H1 (cell line): ENCODE results near the gene ZNF451. TPM values are rescaled to one million over a fixed set of nuclear protein-coding genes. Genes with fewer than 3 reads are reported as not detected.

Source experiments
- ATF3 ChIP-seq: IDR thresholded peaks from 2 replicates; pipeline ENCODE4 v1.6.1; 2011; ENCODE audit warnings: low read depth, mild to moderate bottlenecking, low read length; ENCODE audit not compliant: insufficient read depth
- BACH1 ChIP-seq: IDR thresholded peaks from 2 replicates; pipeline ENCODE4 v1.6.1; 2012; ENCODE audit warnings: low read length, improper control_type of control experiment
- RNF2 ChIP-seq: fragments of 200-900, 300-1000 bp; sonication (generic); IDR thresholded peaks from 2 replicates; pipeline ENCODE4 v1.7.1; 2016; ENCODE audit warnings: borderline replicate concordance, low read depth, mild to moderate bottlenecking, antibody characterized with exemption, low read length; ENCODE audit not compliant: poor library complexity, severe bottlenecking; ENCODE audit errors: missing control alignments
- polyA plus RNA-seq, 7 experiments: library from polyadenylated mRNA; depleted of rRNA in 3 of 7; stranded (reverse) in 5 of 7; unstranded in 2 of 7; fragments of >200 nt in 5 of 7; fragments of 200-250 nt in 2 of 7; gene quantifications; 1 replicate in 5 of 7; 2 replicates in 1 of 7; 4 replicates in 1 of 7; pipeline versions ENCODE4 v1.2.1 to v1.2.3, GENCODE V29; 2011 to 2013; ENCODE audit warnings: missing spikeins in 2 of 7, mixed read lengths in 2 of 7
- total RNA-seq: library from RNA; stranded (reverse); fragmentation: NEBNext Ultra II Directional; extraction: Animal tissue kit (Norgen Biotek cat#: 25700); gene quantifications from 2 replicates; pipeline ENCODE4 v1.2.1, GENCODE V29; 2021

The ZNF451 gene
- total and polyA plus RNA-seq, 2 of the 8 experiments (the other 6 are each of a cell fraction or from before 2014, with no cell fraction given): 10.7 to 56.8 TPM

GRCh38 chr6:57137350-57137749 is 47.4 kb downstream of the ZNF451 start (continued):
- TF ChIP-seq RNF2: no peak
- TF ChIP-seq BACH1: no peak
- TF ChIP-seq ATF3: no peak
